HL-60 (cell line): ENCODE data around the gene NALCN.

Experiments used
- DNase-seq, 2 experiments: peaks; one replicate each; pipeline ENCODE4 v3.0.0-alpha.2; 2010 to 2020; ENCODE audit warnings: low read depth in 1 of 2, low spot score in 1 of 2
- H3K27ac ChIP-seq: fragments of 250-450 bp; sonication (Bioruptor Pico); replicated peaks from 2 replicates; pipeline ENCODE4 v1.5.1; 2020; ENCODE audit warnings: mild to moderate bottlenecking, moderate library complexity
- H3K27me3 ChIP-seq: fragments of 250-450 bp; sonication (Bioruptor Pico); 2 replicates; pipeline ENCODE4 v1.5.1; 2021; ENCODE audit warnings: mild to moderate bottlenecking, moderate library complexity; ENCODE audit not compliant: insufficient read depth, poor library complexity, severe bottlenecking
- H3K4me3 ChIP-seq: replicated peaks from 2 replicates; pipeline ENCODE4 v1.5.1; 2011; ENCODE audit warnings: mild to moderate bottlenecking, control low read depth, low read length; ENCODE audit not compliant: insufficient read depth
- GABPA ChIP-seq: IDR thresholded peaks from 2 replicates; pipeline ENCODE4 v1.6.1; 2012; ENCODE audit warnings: low read depth
- POLR2AphosphoS5 ChIP-seq: IDR thresholded peaks from 2 replicates; pipeline ENCODE4 v1.6.1; 2012; ENCODE audit warnings: low read depth
- REST ChIP-seq: IDR thresholded peaks from 2 replicates; pipeline ENCODE4 v1.6.1; 2012; ENCODE audit warnings: low read depth; ENCODE audit not compliant: insufficient replicate concordance
- SPI1 ChIP-seq: IDR thresholded peaks from 2 replicates; pipeline ENCODE4 v1.6.1; 2012; ENCODE audit warnings: low read depth, mild to moderate bottlenecking, borderline replicate concordance
- TF ChIP-seq, protein P1 (sequence below): IDR thresholded peaks from one replicate; pipeline ENCODE4 v1.5.1; 2011; ENCODE audit warnings: low read length, control low read depth, inconsistent platforms; ENCODE audit not compliant: insufficient read depth

NALCN gene

GRCh38 chr13:101218484-101218883, 197.8 kb downstream of the NALCN start:
- no peak overlapping the region for H3K27ac ChIP-seq
- H3K27me3 ChIP-seq, result no peaks in the 10 kb centered on the region
- TF ChIP-seq SPI1, result no peak
- TF ChIP-seq REST, result no peak
- no peak for DNase-seq
- H3K4me3 ChIP-seq, result no peak overlapping the region

- TF ChIP-seq SPI1, result no peak
- Histone ChIP-seq H3K4me3 (no peak overlapping the region), H3K27me3 (no peaks in the 10 kb centered on the region), H3K27ac (no peak overlapping the region)
- DNase-seq, result no peak
Measured at GRCh38 chr13:101217086-101217485, 199.2 kb downstream of the NALCN start.

DNA sequence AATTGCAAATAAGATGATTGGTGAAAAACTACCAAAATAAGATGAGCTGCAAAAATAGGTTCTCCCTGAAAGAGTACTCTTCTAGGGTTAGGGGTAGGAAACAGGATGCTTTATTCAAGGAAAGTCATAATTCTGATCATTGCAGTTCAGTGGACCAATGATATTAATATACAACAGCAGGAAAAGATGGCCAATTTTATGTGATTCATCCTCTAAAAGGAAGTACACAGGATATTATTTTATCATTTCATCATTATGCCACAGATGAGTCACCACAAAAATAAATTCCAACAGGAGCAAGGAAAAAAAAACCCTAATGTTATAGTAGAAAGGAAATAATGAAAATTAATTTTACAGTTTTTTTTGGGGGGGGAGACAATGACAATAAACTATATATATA, 205.0 kb downstream of the NALCN start:
- TF ChIP-seq SPI1 (no peak), POLR2AphosphoS5 (no peak), REST (no peak)
- TF ChIP-seq, protein P1, sequence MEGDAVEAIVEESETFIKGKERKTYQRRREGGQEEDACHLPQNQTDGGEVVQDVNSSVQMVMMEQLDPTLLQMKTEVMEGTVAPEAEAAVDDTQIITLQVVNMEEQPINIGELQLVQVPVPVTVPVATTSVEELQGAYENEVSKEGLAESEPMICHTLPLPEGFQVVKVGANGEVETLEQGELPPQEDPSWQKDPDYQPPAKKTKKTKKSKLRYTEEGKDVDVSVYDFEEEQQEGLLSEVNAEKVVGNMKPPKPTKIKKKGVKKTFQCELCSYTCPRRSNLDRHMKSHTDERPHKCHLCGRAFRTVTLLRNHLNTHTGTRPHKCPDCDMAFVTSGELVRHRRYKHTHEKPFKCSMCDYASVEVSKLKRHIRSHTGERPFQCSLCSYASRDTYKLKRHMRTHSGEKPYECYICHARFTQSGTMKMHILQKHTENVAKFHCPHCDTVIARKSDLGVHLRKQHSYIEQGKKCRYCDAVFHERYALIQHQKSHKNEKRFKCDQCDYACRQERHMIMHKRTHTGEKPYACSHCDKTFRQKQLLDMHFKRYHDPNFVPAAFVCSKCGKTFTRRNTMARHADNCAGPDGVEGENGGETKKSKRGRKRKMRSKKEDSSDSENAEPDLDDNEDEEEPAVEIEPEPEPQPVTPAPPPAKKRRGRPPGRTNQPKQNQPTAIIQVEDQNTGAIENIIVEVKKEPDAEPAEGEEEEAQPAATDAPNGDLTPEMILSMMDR, result no peak
- Histone ChIP-seq H3K4me3 (no peak overlapping the region), H3K27me3 (no peaks in the 10 kb centered on the region), H3K27ac (no peak overlapping the region)
- no peak for DNase-seq

GRCh38 chr13:101210774-101211173, 205.5 kb downstream of the NALCN start:
- DNase-seq, result no peak
- H3K27me3 ChIP-seq, result no peaks in the 10 kb centered on the region
- TF ChIP-seq POLR2AphosphoS5 (no peak), REST (no peak), GABPA (no peak), SPI1 (no peak)
- TF ChIP-seq, protein P1, result no peak
- H3K27ac ChIP-seq, result no peak overlapping the region
- H3K4me3 ChIP-seq, result no peak overlapping the region
